ENCODE results near the gene MIB2. TPM values are rescaled to one million over a fixed set of nuclear protein-coding genes. Genes with fewer than 3 reads are reported as not detected.

Gene MIB2
- 10 to 100 TPM; 41.9 to 62.8 (median 44.0) TPM for total RNA-seq (2021; fragmentation: NEBNext Ultra II Directional; extraction: Animal tissue kit (Norgen Biotek cat#: 25700))
- long read RNA-seq, partial matches to known transcripts = 10 of 27 reads
- long read RNA-seq, other reads (novel, unspliced or antisense) = 12 of 27 reads

DNA sequence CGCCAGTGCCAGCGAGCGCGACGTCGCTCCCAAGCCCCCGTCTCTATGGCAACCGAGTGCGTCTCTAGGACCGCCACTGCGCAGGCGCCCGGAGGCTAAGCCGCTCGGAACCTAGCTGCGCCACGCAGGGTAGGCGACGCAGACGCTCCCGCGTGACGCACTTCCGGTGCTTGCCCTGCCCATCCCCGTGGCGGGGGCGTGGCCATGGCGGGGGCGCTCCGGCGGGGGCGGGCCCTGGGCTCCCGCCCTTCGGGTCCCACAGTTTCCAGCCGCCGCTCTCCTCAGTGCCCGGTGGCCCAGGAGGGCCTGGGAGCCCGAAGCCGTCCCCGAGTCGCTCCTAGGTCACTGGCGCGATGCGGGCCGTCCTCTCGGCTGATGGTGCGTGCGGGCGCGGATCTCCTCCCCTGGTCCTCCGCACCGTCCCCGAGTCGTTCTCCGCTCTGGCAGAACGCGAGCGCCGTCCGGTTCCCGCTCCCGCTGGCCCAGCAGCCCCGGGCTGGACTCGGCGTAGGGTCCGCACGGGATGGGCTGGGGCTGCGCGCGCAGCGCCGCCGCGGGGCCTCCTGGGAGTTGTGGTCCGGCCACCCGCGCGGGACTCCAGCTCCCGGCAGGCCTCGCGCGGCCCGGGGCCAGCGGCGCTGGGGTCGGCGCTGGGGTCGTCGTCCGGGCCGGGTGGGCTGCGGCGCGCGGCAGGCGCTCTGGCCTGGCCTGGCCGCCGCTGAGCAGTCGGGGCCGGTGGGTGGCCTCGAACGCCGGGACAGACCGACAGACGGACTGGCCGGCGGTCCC is at the start of gene MIB2:
Gene MIB2 (plus strand): TSS at position 245 of the 789 bp plus-strand sequence. CDS start 7,953 bp downstream, outside the sequence.
- H3K36me3 Mint-ChIP-seq (ENCODE audit: low read depth) = peaks cover 12% of the 10 kb centered on the region; the same call in 1 of the 2 replicates
- H3K4me1 Mint-ChIP-seq (ENCODE audit: low read depth) = peaks cover 21% of the 10 kb centered on the region
- H3K27ac Mint-ChIP-seq = peak within 1 kb of the TSS; percentile 89
- H3K4me3 Mint-ChIP-seq = peak within 1 kb of the TSS; percentile 97
- TF ChIP-seq, protein P1, sequence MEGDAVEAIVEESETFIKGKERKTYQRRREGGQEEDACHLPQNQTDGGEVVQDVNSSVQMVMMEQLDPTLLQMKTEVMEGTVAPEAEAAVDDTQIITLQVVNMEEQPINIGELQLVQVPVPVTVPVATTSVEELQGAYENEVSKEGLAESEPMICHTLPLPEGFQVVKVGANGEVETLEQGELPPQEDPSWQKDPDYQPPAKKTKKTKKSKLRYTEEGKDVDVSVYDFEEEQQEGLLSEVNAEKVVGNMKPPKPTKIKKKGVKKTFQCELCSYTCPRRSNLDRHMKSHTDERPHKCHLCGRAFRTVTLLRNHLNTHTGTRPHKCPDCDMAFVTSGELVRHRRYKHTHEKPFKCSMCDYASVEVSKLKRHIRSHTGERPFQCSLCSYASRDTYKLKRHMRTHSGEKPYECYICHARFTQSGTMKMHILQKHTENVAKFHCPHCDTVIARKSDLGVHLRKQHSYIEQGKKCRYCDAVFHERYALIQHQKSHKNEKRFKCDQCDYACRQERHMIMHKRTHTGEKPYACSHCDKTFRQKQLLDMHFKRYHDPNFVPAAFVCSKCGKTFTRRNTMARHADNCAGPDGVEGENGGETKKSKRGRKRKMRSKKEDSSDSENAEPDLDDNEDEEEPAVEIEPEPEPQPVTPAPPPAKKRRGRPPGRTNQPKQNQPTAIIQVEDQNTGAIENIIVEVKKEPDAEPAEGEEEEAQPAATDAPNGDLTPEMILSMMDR (IDR thresholded peaks at IDR 0.05) = no peak
- peak; percentile 93 for DNase-seq
- H3K9me3 Mint-ChIP-seq = no peaks in the 10 kb centered on the region
- peaks cover 3% of the 10 kb centered on the region for H3K27me3 Mint-ChIP-seq (ENCODE audit: insufficient read depth)

DNA sequence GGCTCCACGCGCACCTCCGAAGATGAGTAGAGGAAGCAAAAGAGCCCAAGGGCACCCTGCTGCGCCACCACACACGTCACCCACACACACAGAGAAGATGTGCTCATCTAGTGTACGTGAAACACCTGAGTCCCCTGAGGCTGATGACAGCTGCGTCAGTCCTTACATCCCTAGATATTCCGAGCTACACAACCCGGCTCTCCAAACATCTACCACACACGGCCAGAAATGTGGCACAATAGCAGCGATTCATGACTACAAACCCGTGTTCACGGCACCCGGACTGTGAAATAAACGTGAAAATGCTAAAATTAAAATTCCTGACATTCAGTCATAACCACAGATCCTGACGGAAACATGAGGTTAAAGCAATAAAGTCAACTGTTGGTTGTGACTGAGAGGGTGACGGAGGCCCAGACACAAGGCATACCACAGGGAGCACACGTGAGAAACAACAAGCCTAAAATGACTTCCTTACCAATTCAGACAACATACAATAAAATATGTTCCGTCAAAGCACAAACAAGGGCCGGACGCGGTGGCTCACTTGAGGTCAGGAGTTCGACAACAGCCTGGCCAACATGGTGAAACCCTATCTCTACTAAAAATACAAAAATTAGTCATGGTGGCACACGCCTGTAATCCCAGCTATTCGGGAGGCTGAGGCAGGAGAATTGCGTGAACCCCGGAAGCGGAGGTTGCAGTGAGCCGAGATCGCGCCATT is 48.0 kb upstream of the MIB2 start:
- no peak for DNase-seq
- no peaks in the 10 kb centered on the region for H3K9me3 Mint-ChIP-seq
- H3K27me3 Mint-ChIP-seq (ENCODE audit: insufficient read depth) = no peaks in the 10 kb centered on the region
- H3K4me1 Mint-ChIP-seq (ENCODE audit: low read depth) = peaks cover 22% of the 10 kb centered on the region
- no peak overlapping the region for H3K4me3 Mint-ChIP-seq
- TF ChIP-seq, protein P1 (IDR thresholded peaks at IDR 0.05) = no peak
- peaks cover 47% of the 10 kb centered on the region for H3K36me3 Mint-ChIP-seq (ENCODE audit: low read depth)
- no peak overlapping the region for H3K27ac Mint-ChIP-seq

DNA sequence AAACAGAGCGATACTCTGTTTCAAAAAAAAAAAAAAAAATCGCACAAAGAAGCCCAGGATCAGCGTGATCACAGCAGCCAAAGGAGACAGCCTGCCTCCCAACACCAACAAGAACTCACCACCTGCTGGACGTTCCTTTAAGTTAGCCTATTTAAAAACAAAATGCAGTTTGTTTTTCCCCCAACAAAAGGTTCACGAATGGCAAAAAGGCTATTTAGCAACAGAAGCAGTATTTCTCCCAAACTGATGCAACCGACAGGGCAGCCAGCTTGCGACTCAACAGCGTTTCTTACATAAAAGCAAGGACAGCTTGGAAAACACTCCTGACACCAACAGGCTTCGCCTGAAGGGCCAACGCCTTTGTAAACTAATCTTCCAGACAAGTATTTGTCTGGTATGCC is 47.4 kb upstream of the MIB2 start:
- peaks cover 46% of the 10 kb centered on the region for H3K36me3 Mint-ChIP-seq (ENCODE audit: low read depth)
- TF ChIP-seq, protein P1 (IDR thresholded peaks at IDR 0.05) = no peak
- DNase-seq = no peak
- no peak overlapping the region for H3K27ac Mint-ChIP-seq
- H3K4me3 Mint-ChIP-seq = no peak overlapping the region
- no peaks in the 10 kb centered on the region for H3K27me3 Mint-ChIP-seq (ENCODE audit: insufficient read depth)
- no peaks in the 10 kb centered on the region for H3K9me3 Mint-ChIP-seq
- H3K4me1 Mint-ChIP-seq (ENCODE audit: low read depth) = peaks cover 22% of the 10 kb centered on the region

DNA sequence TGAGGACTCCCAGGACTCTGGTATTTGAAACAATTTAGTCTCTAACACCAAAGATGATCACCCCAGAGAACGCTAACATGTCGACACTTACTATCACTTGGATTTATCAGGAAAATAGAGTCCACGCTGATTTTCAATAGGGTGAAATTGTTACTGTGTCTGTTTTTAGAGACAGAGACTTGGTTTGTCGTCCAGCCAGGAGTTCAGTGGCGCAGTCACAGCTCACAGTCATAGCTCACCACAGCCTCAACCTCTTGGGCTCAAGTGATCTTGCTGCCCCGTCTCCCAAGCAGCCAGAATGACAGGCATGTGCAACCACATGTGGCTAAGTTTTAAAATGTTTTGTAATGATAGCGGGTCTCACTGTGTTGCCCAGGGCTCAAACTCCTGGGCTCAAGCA is 46.0 kb upstream of the MIB2 start:
- no peaks in the 10 kb centered on the region for H3K9me3 Mint-ChIP-seq
- peaks cover 27% of the 10 kb centered on the region for H3K4me1 Mint-ChIP-seq (ENCODE audit: low read depth)
- no peaks in the 10 kb centered on the region for H3K27me3 Mint-ChIP-seq (ENCODE audit: insufficient read depth)
- TF ChIP-seq, protein P1 (IDR thresholded peaks at IDR 0.05) = no peak
- no peak overlapping the region for H3K4me3 Mint-ChIP-seq
- peaks cover 47% of the 10 kb centered on the region for H3K36me3 Mint-ChIP-seq (ENCODE audit: low read depth)
- DNase-seq = no peak
- no peak overlapping the region for H3K27ac Mint-ChIP-seq

DNA sequence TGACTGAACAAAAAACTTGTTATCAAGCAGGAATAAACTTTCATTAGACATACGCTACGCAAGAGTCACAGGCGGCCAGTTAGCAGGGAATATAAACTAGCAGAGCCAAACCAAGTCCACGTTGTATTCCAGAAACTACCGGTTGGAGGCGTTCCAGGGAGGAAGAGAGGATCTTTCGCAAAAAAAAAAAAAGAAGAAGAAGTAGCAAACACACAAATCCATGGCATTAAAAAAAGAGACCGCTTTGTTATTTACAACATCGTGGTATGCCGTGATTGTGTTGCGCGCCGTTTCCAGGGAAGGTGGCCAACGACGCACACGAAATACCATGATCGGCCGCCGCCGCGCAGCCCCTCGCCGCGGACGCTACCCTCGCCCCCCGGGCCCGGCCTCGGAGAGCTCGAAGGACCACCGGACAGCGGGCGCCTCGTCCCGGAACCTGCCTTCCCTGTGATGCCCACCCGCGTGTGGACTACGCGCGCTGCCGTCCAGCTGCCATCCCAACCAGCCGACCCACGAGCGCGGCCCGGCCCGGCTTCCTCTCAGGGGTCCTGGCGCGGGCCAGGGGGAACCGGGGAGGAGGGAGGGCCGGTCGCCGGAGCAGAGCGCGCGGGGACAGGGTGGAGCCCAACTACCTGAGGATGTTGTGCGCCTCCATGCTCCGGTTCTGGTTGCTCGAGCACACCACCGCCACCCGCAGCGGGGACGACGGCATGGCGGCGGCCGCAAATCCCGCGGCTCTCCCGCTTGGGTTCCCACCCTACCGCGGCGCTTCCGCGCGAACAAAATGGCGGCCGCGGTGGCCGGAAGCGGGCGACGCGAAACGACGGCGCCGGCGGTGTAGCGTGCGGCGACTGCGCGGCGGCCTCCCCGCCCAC is 41.2 kb upstream of the MIB2 start:
- Mint-ChIP-seq H3K27me3 (ENCODE audit: insufficient read depth) (peaks cover 6% of the 10 kb centered on the region), H3K9me3 (no peaks in the 10 kb centered on the region), H3K36me3 (ENCODE audit: low read depth) (peaks cover 29% of the 10 kb centered on the region), H3K4me1 (ENCODE audit: low read depth) (peaks cover 35% of the 10 kb centered on the region), H3K27ac (peak overlapping the region; percentile 99), H3K4me3 (peak overlapping the region; percentile 98)
- TF ChIP-seq, protein P1 (IDR thresholded peaks at IDR 0.05) = peak; percentile 55
- peak; percentile 48 for DNase-seq

Data from HFFc6 (cell line).